H1 (cell line): ENCODE results near the gene ARPIN. TPM values are rescaled to one million over a fixed set of nuclear protein-coding genes. Genes with fewer than 3 reads are reported as not detected.

Experiments used
- CTCF ChIA-PET: fragments of 300-600 bp; sonication (Branson Sonifier 250); formaldehyde crosslinking; loops from one replicate; lab custom pipeline; 2021; ENCODE audit not compliant: partially characterized antibody; lab: Charles Lee
- POLR2A ChIA-PET: fragments of 300-600 bp; sonication (Branson Sonifier 250); formaldehyde crosslinking; loops from one replicate; lab custom pipeline; 2021; ENCODE audit warnings: inconsistent platforms; ENCODE audit not compliant: partially characterized antibody; lab: Charles Lee
- DNase-seq, 2 experiments: peaks; one replicate each; pipeline versions ENCODE4 v3.0.0 to v3.0.0-alpha.2; 2010 to 2022; ENCODE audit warnings: low spot score in 2 of 2, low read depth in 1 of 2, mixed read lengths in 1 of 2
- FAIRE-seq: peaks from 2 replicates; lab custom pipeline; 2011; peaks lifted over from hg19 to GRCh38; lab: Jason Lieb, UNC
- H2AFZ ChIP-seq: 2 replicates; pipeline ENCODE4 v1.8.1; 2012; ENCODE audit warnings: low read length, inconsistent platforms
- H2AK5ac ChIP-seq: 2 replicates; pipeline ENCODE4 v1.6.1; 2013; ENCODE audit warnings: low read depth, low read length
- H2BK120ac ChIP-seq: replicated peaks from 2 replicates; pipeline ENCODE3; 2013; ENCODE audit warnings: low read depth, low read length, inconsistent platforms
- H2BK12ac ChIP-seq: 2 replicates; pipeline ENCODE4 v1.6.1; 2013; ENCODE audit warnings: low read depth, low read length
- H2BK15ac ChIP-seq: 2 replicates; pipeline ENCODE4 v1.6.1; 2013; ENCODE audit warnings: low read length
- H2BK20ac ChIP-seq: 2 replicates; pipeline ENCODE4 v1.6.1; 2013; ENCODE audit warnings: low read length
- H2BK5ac ChIP-seq: 2 replicates; pipeline ENCODE4 v1.6.1; 2013; ENCODE audit warnings: low read depth, low read length
- H3K14ac ChIP-seq: 2 replicates; pipeline ENCODE4 v1.6.1; 2013; ENCODE audit warnings: inconsistent platforms; ENCODE audit not compliant: insufficient read length
- H3K18ac ChIP-seq: 2 replicates; pipeline ENCODE4 v1.6.1; 2013; ENCODE audit warnings: low read length; ENCODE audit errors: extremely low read depth
- H3K23ac ChIP-seq: 2 replicates; pipeline ENCODE4 v1.6.1; 2013; ENCODE audit warnings: inconsistent platforms; ENCODE audit not compliant: insufficient read length
- H3K23me2 ChIP-seq: 2 replicates; pipeline ENCODE4 v1.6.1; 2013; ENCODE audit warnings: low read depth, low read length
- H3K27ac ChIP-seq: 2 replicates; pipeline ENCODE4 v1.6.1; 2011; ENCODE audit warnings: low read depth, low read length, inconsistent platforms
- H3K27me3 ChIP-seq, 4 experiments: replicated peaks in 1 of 4; 1 replicate in 1 of 4; 2 replicates in 3 of 4; pipeline versions ENCODE4 v1.6.1 to v1.8.1; 2011 to 2013; ENCODE audit warnings: low read length in 3 of 4, mild to moderate bottlenecking in 3 of 4, inconsistent platforms in 2 of 4, mixed read lengths in 2 of 4, moderate library complexity in 1 of 4; ENCODE audit not compliant: control insufficient read depth in 3 of 4, insufficient read depth in 3 of 4; ENCODE audit errors: extremely low read depth in 1 of 4
- H3K36me3 ChIP-seq, 4 experiments: 2 replicates each; pipeline versions ENCODE4 v1.6.1 to v1.8.1; 2011 to 2013; ENCODE audit warnings: mild to moderate bottlenecking in 4 of 4, low read length in 3 of 4, moderate library complexity in 2 of 4, control low read depth in 1 of 4, inconsistent platforms in 1 of 4; ENCODE audit not compliant: insufficient read depth in 4 of 4, control insufficient read depth in 2 of 4
- H3K4ac ChIP-seq: replicated peaks from 2 replicates; pipeline ENCODE3; 2013; ENCODE audit warnings: low read length, low read depth, mixed read lengths, inconsistent platforms; ENCODE audit not compliant: insufficient read length
- H3K4me1 ChIP-seq, 4 experiments: replicated peaks in 1 of 4; 1 replicate in 1 of 4; 2 replicates in 3 of 4; pipeline versions ENCODE4 v1.6.1 to v1.8.1; 2011 to 2013; ENCODE audit warnings: low read length in 3 of 4, inconsistent platforms in 2 of 4, mixed read lengths in 1 of 4; ENCODE audit not compliant: insufficient read depth in 4 of 4, control insufficient read depth in 3 of 4
- H3K4me2 ChIP-seq, 2 experiments: 2 replicates each; pipeline versions ENCODE4 v1.6.1 to v1.8.1; 2011 to 2013; ENCODE audit warnings: low read depth in 2 of 2, low read length in 2 of 2, control low read depth in 1 of 2, inconsistent platforms in 1 of 2, mild to moderate bottlenecking in 1 of 2; ENCODE audit not compliant: insufficient read depth in 1 of 2
- H3K4me3 ChIP-seq, 4 experiments: fragments of 200-600, 300-600 bp in 1 of 4; sonication (generic), shearing (Covaris generic), sonication (Bioruptor Twin) in 1 of 4; 2 replicates each; pipeline versions ENCODE4 v1.5.1 to v1.8.1; 2011 to 2016; ENCODE audit warnings: low read length in 4 of 4, low read depth in 3 of 4, control low read depth in 2 of 4, inconsistent platforms in 2 of 4, mild to moderate bottlenecking in 2 of 4, mixed read lengths in 1 of 4, moderate library complexity in 1 of 4; ENCODE audit not compliant: insufficient read depth in 2 of 4; ENCODE audit errors: extremely low read depth in 1 of 4
- H3K56ac ChIP-seq: replicated peaks from 2 replicates; pipeline ENCODE3; 2013; ENCODE audit warnings: low read depth, mild to moderate bottlenecking, mixed read lengths, low read length, inconsistent platforms; ENCODE audit not compliant: insufficient read length
- H3K79me1 ChIP-seq: 2 replicates; pipeline ENCODE4 v1.6.1; 2013; ENCODE audit warnings: low read depth, low read length, control low read depth
- H3K79me2 ChIP-seq, 2 experiments: 2 replicates each; pipeline versions ENCODE4 v1.6.1 to v1.8.1; 2012 to 2013; ENCODE audit warnings: low read length in 2 of 2, mild to moderate bottlenecking in 2 of 2, inconsistent platforms in 1 of 2; ENCODE audit not compliant: insufficient read depth in 2 of 2, control insufficient read depth in 1 of 2
- H3K9ac ChIP-seq, 4 experiments: replicated peaks in 1 of 4; 1 replicate in 1 of 4; 2 replicates in 3 of 4; pipeline versions ENCODE4 v1.6.1 to v1.8.1; 2011 to 2013; ENCODE audit warnings: low read depth in 3 of 4, low read length in 3 of 4, control low read depth in 2 of 4, mild to moderate bottlenecking in 2 of 4, moderate library complexity in 2 of 4, inconsistent platforms in 1 of 4; ENCODE audit errors: extremely low read depth in 1 of 4
- H3K9me3 ChIP-seq, 2 experiments: 2 replicates each; pipeline versions ENCODE4 v1.6.1 to v1.8.1; 2012 to 2013; ENCODE audit warnings: mild to moderate bottlenecking in 2 of 2, moderate library complexity in 2 of 2, control low read depth in 1 of 2, inconsistent platforms in 1 of 2, low read depth in 1 of 2, low read length in 1 of 2, mixed read lengths in 1 of 2; ENCODE audit not compliant: insufficient read depth in 2 of 2
- H4K20me1 ChIP-seq, 2 experiments: replicated peaks in 1 of 2; 2 replicates each; pipeline versions ENCODE3 to v1.8.1; 2011 to 2013; ENCODE audit warnings: inconsistent platforms in 2 of 2, low read length in 2 of 2, mild to moderate bottlenecking in 1 of 2; ENCODE audit not compliant: insufficient read depth in 2 of 2, control insufficient read depth in 1 of 2
- H4K5ac ChIP-seq: 2 replicates; pipeline ENCODE4 v1.6.1; 2013; ENCODE audit warnings: low read length, low read depth, mixed read lengths, inconsistent platforms; ENCODE audit not compliant: insufficient read length
- H4K8ac ChIP-seq: 2 replicates; pipeline ENCODE4 v1.8.0; 2013; ENCODE audit warnings: mild to moderate bottlenecking, moderate library complexity, low read length, inconsistent platforms; ENCODE audit not compliant: insufficient read depth; ENCODE audit errors: extremely low read depth
- H4K91ac ChIP-seq: replicated peaks from 2 replicates; pipeline ENCODE3; 2013; ENCODE audit warnings: low read length, mixed read lengths, inconsistent platforms; ENCODE audit not compliant: insufficient read length
- EZH2 ChIP-seq: fragments of 200-600 bp; sonication (generic); IDR thresholded peaks from 2 replicates; pipeline ENCODE4 v1.7.1; 2012; ENCODE audit warnings: low read depth, mild to moderate bottlenecking, moderate library complexity, low read length, inconsistent platforms; ENCODE audit not compliant: severe bottlenecking
- HDAC2 ChIP-seq, 2 experiments: fragments of 300-600 bp in 1 of 2; sonication (generic) in 1 of 2; IDR thresholded peaks; 2 replicates each; pipeline ENCODE4 v1.6.1; 2011 to 2012; ENCODE audit warnings: low read depth in 2 of 2, low read length in 2 of 2, mild to moderate bottlenecking in 2 of 2, moderate library complexity in 2 of 2, borderline replicate concordance in 1 of 2, inconsistent platforms in 1 of 2
- RAD21 ChIP-seq, 2 experiments: IDR thresholded peaks in 1 of 2; conservative IDR thresholded peaks in 1 of 2; 2 replicates each; pipeline ENCODE4 v1.6.1; 2011; ENCODE audit warnings: low read depth in 2 of 2, low read length in 2 of 2, improper control_type of control experiment in 1 of 2, inconsistent platforms in 1 of 2, mild to moderate bottlenecking in 1 of 2, moderate library complexity in 1 of 2
- RXRA ChIP-seq: IDR thresholded peaks from 2 replicates; pipeline ENCODE4 v1.6.1; 2011; ENCODE audit warnings: low read depth, mild to moderate bottlenecking, low read length, moderate library complexity; ENCODE audit not compliant: insufficient read depth
- WGBS, 2 experiments: shearing (Covaris generic) in 1 of 2; methylation state at CpG; one replicate each; pipeline versions ENCODE4 v1.1.6 to v1.1.7; 2013 to 2015; ENCODE audit warnings: low lambda C conversion rate in 2 of 2, mixed read lengths in 2 of 2, inconsistent platforms in 1 of 2, low coverage in 1 of 2, missing lambda C conversion rate in 1 of 2; ENCODE audit not compliant: insufficient replicate concordance in 2 of 2, insufficient coverage in 1 of 2, insufficient read length in 1 of 2; ENCODE audit errors: extremely low coverage in 1 of 2, missing lambda C conversion rate in 1 of 2; 5-methylcytosine and 5-hydroxymethylcytosine counted together
- polyA plus RNA-seq, 7 experiments: library from polyadenylated mRNA; depleted of rRNA in 3 of 7; stranded (reverse) in 5 of 7; unstranded in 2 of 7; fragments of >200 nt in 5 of 7; fragments of 200-250 nt in 2 of 7; gene quantifications; 1 replicate in 5 of 7; 2 replicates in 1 of 7; 4 replicates in 1 of 7; pipeline versions ENCODE4 v1.2.1 to v1.2.3, GENCODE V29; 2011 to 2013; ENCODE audit warnings: missing spikeins in 2 of 7, mixed read lengths in 2 of 7
- total RNA-seq: library from RNA; stranded (reverse); fragmentation: NEBNext Ultra II Directional; extraction: Animal tissue kit (Norgen Biotek cat#: 25700); gene quantifications from 2 replicates; pipeline ENCODE4 v1.2.1, GENCODE V29; 2021
- TF ChIP-seq, protein P1 (sequence below): IDR thresholded peaks from 2 replicates; pipeline ENCODE4 v1.6.1; 2011; ENCODE audit warnings: low read length, improper control_type of control experiment

The ARPIN gene
- total and polyA plus RNA-seq, 2 of the 8 experiments (the other 6 are each of a cell fraction or from before 2014, with no cell fraction given): 3.1 to 3.9 TPM

- DNase-seq (no peak), FAIRE-seq (no peak)
- Histone ChIP-seq H3K56ac (no peak overlapping the region), H2AK5ac (no peak overlapping the region), H3K27ac (no peak overlapping the region), H2BK20ac (no peak overlapping the region), H3K23ac (no peak overlapping the region), H3K18ac (no peak overlapping the region), H3K9me3 (no peaks in the 10 kb centered on the region), H3K79me1 (no peaks in the 10 kb centered on the region), H4K5ac (no peak overlapping the region), H2BK15ac (no peak overlapping the region), H3K23me2 (no peaks in the 10 kb centered on the region), H3K79me2 (no peaks in the 10 kb centered on the region), H3K4me3 (no peak overlapping the region), H4K8ac (no peak overlapping the region), H4K91ac (no peak overlapping the region), H3K27me3 (no peaks in the 10 kb centered on the region), H2BK12ac (no peak overlapping the region), H2BK120ac (no peak overlapping the region), H3K4ac (no peak overlapping the region), H2AFZ (no peak overlapping the region), H4K20me1 (no peaks in the 10 kb centered on the region), H3K4me2 (no peak overlapping the region), H2BK5ac (no peak overlapping the region), H3K36me3 (peaks cover 0 to 6% (median 2%) of the 10 kb centered on the region in 4 experiments; a peak in 3 of 8 replicates), H3K4me1 (no peaks in the 10 kb centered on the region), H3K9ac (no peak overlapping the region), H3K14ac (no peak overlapping the region)
- POLR2A ChIA-PET: interaction anchor here (0.9 kb wide), 1 partner anchor 12 kb away, joined by 3 read pairs; no protein-coding TSS in a partner anchor
- TF ChIP-seq EZH2 (no peak), RAD21 (IDR thresholded peaks at IDR 0.05 in 1 of 2, conservative IDR thresholded peaks at IDR 0.05 in 1 of 2; ENCODE audit: low read depth in 2 of 2, low read length in 2 of 2) (no peak), RXRA (no peak), HDAC2 (IDR thresholded peaks at IDR 0.05; ENCODE audit: borderline replicate concordance in 1 of 2, low read depth in 2 of 2, low read length in 2 of 2) (no peak)
- TF ChIP-seq, protein P1, sequence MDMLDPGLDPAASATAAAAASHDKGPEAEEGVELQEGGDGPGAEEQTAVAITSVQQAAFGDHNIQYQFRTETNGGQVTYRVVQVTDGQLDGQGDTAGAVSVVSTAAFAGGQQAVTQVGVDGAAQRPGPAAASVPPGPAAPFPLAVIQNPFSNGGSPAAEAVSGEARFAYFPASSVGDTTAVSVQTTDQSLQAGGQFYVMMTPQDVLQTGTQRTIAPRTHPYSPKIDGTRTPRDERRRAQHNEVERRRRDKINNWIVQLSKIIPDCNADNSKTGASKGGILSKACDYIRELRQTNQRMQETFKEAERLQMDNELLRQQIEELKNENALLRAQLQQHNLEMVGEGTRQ: no peak
- 94% methylated on average over 3 of the region's 3 CpGs; no CpG with 5 or more reads in 1 of the 2 experiments for WGBS, 2 experiments
- CTCF ChIA-PET: interaction anchor here (0.7 to 7.4 kb wide), 5 partner anchors 10 to 444 kb away, joined by 3 to 89 read pairs (median 4); no protein-coding TSS in a partner anchor
Measured at GRCh38 chr15:89878323-89878722, 34.4 kb downstream of the ARPIN start.
